ENCODE measurements around the gene WNT7B.
"Not testable (repeated sequence)": the region's sequence is repeated elsewhere in the genome, so short reads cannot be mapped to it uniquely, and the experiment has no call there.

WNT7B gene

DNA sequence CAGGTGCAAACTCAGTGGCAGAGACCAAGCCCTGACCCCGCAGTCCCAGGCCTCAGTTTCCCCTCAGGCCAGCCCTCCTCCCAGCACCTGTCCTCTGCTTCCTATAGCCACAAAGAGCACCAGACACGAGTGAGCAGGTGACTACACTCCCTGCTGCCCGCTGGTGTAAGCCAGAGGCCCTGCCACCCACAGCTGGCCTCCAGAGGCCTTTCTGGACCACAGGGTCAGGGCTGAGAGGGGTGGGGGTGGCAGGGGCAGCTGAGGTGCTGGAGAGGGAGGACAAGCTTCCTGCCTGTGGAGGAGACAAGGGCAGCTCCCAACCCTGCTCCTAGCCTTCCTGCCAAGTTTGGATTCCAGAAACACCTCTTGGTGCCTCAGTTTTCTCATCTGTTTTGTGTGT is 31.3 kb upstream of the WNT7B start:
- DNase-seq (ENCODE audit: low read depth in 2 of 2) = no peak

DNA sequence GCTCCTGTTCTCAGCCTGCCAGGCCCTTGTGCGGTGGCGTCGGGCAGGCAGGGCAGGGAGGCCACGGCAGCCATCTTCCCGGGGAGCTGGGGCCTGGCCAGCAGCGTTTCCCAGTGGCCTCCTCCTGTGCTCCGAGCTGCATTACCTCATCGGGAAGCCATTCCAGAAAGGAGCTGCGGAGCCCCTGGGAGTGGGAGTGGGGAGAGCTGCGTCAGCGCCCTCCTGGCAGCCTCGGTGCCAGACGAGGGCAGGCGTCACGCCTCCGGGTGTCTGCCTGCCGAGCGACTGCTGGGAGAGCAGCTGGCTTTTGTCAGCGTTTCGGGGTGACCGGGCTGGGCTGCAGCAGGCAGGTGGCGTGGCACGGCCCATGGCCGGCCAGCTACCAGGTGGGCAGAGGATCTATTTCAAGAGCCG is 30.9 kb upstream of the WNT7B start:
- DNase-seq (ENCODE audit: low read depth in 2 of 2) = no peak

DNA sequence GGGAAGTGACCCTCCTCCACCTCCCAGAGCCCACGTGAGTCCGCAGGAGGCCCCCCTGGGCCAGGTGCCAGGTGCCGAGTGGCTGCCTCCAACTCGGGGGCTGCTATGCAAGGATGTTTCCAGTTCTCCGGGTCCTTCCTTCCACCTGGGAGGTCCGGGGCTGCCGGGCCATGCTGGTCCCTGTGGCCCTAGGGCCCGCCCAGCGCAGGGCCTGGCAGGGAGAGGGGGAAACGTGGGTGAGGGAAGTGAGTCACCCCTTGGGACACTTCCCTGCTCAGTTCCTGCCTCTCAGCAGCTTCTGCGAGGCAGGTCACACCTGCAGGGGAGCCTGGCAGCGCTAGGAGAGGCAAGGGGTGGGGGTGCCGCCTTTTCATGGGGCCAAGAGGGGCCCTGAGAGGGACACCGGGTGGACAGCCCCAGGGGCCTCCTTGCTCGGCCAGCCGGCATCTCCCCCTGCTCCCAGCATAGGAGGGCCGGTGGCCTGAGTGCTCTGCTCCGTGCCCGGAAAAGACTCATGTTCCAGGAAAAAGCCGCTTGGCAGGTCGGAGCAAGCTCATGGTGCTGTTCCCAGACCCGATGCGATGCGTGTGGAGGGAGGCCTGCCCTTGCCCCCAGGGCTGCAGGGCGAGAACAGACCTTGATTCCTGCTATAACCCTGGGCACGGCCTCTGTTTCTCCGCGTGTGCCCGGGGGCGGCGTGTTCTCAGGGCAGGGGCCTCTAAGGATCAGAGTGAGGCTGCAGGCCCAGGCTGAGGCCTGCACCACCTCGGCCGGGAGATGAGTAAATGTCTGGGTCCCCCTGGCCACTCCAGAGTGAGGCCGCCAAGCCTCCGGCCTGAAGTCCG is 30.3 kb upstream of the WNT7B start:
- DNase-seq (ENCODE audit: low read depth in 2 of 2) = no peak

DNA sequence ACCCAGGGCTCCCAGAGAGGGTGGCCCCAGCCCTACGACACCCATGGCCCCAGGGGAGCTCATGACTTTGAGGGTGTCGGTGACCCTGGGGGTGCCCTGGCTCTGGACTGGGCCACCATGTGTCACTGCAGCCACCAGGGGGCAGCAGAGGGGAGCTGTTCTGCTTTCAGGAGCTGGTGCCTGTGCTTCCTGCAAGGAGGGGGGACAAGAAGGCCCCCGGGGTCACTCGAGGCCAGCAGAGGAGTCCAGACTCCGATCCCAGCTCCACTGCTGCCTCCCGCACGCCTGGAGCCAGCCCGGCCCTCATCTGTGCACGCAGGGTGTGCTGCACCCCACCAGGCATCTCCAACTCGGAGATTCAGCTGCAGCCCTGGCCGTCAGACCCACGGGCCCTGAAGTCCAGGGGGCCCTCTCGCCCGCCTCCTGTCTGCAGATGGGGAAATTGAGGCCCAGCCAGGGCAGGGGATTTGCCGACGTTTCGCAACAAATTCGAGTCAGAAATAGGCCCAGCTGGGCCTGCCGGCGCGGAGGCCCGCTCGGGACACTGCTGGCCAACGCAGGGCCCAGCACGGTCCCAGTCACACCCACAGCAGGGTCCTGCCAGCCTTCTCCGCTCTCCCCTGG is 29.5 kb upstream of the WNT7B start:
- DNase-seq (ENCODE audit: low read depth in 2 of 2) = peak; percentile 88 to 90

DNA sequence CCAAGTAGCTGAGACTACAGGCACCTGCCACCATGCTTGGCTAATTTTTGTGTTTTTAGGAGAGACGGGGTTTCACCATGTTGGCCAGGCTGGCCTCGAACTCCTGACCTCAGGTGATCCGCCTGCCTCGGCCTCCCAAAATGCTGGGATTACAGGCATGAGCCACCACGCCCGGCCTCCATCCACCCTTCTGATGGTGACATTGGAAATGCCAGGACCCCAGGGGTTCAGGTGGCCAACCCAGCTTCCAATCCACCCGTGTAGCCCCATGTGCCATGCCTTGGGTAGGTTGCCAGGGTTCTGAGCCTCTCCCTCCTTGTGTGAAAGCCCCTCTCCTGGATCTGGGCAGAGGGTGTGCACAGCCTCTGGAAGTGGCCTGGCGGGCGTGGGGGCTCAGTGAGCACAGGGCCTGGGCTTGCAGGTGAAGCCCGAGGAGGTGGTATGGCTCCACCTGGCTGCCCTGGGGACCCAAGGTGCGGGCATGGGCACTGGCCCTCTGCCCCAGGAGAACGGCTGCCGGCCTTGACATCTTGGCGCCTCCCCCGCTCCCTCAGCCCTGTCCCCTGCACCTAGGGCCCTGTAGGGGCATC is 28.2 kb upstream of the WNT7B start:
- not testable (repeated sequence) for DNase-seq (ENCODE audit: low read depth in 2 of 2)

DNA sequence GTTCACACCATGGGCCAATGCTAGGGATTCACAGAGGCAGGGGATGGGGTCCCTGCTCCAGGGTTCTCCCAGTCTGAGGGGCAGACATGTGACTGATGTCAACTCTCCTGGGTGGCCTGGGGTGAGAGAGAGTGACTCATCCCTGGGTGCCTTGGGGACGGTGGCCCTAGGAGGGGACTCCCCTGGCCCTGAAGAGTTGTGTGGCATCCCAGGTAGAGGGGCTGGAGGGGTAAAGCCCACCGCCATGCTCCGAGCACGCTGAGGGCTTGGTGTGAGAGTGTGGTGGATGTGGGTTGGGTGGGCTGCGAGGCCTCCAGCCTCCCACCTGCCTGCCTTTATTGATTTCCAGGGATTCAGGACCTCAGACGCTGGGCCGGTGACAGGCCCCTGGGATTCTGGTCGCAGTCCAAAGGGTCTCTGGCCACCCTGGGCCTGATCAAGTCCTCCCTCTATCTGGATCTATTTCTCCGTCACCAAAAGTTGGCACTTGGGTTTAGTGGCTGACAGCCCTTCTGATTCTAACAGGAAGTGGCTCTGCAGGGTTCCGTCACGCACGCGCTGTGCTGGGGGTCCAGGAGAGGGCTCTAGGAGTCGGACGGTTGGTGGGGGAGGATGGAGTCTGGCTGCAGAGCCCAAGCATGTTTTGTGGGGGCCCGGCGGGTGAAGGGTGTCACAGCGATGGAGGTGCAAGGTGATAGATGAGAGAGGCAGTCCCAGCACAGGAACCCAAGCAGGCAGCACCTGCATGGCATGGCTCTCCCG is 27.3 kb upstream of the WNT7B start:
- DNase-seq (ENCODE audit: low read depth in 2 of 2) = no peak

DNA sequence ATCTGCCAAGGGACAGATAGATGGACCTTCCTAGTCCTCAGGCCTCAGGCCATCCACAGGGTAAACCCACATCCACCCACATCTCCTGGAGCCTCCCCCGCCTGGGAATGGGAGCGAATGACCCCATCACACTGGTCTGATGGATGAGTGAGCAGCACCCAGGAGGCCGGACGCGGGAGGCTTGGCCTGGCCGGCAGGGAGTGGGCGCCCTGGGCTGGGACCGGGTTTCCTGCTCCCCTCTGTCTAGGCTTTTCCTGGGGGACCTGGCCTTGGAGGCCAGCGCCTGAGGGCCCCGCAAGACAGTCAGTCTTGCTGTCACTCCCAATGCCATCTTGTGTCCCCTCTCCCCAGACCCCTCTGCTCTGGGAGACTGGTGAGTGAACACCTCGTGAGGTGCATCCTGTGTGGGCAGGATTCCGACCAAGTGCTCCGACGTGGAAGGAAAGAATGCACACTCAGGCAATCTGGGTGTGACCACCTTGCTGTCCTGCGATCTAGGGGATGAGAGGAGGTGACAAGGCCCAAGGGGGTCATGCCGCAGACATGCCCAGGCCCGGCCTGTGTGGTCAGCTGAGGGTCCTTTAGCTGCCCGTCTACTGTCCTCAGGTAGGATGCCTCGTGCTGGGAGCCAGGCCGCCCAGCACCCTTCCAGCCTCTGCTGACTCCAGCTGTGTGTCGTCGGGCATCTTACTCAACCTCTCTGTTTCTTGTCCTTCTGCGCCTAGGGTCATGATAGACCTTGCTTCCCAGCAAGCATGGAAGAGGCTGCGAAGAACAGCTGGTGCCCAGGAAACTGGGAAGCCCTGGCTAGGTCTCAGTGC is 26.5 kb upstream of the WNT7B start:
- DNase-seq (ENCODE audit: low read depth in 2 of 2) = no peak

DNA sequence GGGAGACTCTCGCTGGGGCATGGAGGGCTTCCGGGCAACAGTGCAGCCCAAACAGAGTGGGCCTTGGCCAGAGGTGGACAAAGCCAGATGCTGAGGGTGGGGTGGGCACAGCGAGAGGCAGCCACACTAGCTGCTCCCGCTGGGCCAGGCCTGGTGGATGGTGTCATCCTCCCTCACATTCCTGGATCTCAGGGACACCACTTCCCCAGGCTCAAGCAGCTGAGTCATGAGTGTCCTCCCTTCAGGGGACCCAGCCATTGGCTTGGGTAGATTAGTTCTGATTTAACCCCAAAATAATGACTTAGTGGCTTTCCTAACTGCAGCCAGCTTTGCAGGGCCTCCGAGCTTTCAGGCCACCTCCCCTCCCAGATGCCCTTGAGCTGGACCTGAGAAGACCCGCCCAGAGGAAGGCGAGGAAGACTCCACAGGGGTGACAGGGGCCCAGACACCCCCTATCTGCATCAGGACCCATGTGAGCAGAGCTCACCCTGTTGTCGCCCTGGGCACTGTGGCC is 25.9 kb upstream of the WNT7B start:
- no peak for DNase-seq (ENCODE audit: low read depth in 2 of 2)

DNA sequence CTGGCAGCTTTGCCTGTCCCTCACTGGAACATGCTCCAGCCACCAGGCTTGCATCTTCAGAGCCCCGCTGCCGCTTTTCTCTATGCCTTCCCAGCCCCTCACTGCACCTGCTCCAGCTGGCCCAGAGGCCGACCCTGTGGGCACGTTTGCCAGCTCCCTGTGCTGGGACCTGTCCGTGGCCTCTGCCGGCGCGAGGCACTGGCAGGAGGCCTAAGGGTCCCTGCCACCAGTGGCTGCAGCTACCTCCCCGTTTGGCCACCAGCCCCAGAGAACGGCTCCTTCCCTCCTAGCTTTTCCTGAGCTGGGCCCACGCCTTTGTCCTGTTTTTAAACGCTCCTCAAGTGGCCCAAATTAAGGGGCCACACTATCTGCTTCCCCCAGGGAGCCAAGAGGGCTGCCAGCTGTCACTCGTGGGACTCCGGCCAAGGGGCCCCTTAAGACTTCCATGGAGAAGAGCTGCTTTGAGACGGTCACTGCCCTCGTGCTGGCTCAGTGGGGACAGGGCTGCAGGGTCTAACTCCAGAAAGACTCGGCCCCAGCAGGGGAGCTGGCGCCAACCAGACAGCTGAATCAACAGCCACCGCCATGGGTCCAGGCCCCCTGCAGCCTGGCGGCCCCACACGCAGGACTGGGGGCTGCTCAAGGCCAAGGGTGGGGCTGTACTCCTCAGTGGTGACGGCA is 24.6 kb upstream of the WNT7B start:
- DNase-seq (ENCODE audit: low read depth in 2 of 2) = no peak

DNA sequence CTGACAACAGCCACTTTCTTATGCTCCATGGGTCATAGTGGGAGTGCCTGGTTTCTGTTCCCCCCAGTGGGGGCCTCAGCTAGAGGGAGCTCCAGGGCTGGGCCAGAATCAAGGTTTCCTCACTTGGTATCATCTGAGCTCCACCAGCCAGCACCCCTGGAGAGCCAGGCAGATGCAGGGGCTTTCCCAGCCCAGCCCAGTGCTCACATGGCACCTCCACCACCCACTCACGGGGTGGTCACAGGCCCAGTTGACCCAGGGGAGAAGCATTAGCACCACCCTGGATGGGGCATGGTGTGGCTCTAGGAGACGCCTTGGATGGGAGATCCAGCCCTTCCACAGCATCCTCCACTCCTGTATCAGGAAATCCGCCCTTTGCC is 24.1 kb upstream of the WNT7B start:
- no peak for DNase-seq (ENCODE audit: low read depth in 2 of 2)

DNA sequence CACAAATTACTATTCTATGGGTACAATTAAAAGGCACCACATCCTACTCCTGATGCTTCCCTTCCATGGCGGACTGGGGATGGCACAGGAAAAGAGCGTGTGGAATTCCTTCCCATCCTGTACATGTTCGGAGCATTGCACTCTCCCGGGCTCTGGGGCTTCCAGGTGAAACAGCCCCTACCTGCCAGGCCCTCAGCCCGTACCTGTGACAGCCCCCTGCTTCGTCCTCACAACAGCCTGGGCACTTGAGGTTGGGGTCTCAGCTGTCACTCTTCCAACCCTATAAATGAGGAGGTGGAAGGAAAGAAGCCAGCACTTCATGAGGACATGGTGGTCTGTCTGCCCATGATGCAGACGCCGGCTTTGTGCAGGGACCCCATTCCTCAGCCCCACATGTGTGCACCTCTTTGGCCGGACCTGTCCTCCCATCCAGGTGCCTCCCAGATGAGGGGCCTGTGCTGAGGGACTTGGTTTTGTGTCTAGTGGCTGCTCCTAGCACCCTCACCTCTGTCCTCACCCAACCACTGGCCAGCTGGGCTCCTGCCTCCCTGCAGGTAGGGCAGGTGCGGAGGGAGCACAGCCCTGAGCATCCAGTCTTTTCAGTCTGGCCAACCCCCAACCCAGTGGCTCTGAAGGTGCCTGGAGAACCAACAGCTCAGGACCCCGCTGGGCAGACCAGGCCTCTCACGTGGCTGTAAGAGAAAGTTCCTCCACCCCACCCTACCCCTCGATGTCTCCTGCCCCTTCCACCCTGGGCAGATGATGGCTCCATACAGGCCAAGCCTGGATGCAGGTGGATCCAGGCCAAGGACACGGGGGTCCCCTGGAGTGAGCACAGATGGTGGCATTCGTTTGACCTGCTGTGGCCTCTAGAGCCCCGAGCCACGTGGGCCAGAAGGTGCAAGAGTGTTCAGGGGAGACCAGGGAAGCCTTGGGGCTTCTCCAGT is 23.4 kb upstream of the WNT7B start:
- DNase-seq (ENCODE audit: low read depth in 2 of 2) = no peak

DNA sequence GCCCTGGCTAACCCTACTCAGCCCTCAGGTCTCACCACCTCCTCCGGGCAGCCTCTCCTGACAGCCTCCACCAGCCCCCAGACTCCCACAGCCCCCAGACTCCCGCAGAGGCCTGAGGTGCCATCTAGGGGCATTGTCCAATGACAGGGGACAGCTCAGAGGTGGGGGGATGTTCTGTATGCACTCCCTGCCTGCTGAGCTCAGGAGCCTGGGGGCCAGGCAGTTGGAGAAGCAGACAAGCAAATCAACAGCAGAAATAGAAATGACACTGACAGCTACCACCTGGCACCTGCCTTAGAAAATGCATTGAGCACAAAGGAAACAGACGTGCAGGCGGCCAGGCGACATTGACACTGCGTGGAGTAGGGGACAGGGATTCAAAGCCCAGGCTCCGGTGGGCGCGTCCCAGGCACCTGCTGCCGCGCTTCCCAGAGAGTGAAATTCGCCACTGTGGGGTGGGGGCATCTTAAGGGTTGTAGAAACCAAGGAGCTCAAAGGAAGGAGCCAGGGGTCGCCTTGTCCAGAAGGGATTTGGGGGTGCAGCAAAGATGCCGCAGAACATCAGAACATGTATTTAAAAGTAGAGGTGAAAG is 22.5 kb upstream of the WNT7B start:
- no peak for DNase-seq (ENCODE audit: low read depth in 2 of 2)

DNA sequence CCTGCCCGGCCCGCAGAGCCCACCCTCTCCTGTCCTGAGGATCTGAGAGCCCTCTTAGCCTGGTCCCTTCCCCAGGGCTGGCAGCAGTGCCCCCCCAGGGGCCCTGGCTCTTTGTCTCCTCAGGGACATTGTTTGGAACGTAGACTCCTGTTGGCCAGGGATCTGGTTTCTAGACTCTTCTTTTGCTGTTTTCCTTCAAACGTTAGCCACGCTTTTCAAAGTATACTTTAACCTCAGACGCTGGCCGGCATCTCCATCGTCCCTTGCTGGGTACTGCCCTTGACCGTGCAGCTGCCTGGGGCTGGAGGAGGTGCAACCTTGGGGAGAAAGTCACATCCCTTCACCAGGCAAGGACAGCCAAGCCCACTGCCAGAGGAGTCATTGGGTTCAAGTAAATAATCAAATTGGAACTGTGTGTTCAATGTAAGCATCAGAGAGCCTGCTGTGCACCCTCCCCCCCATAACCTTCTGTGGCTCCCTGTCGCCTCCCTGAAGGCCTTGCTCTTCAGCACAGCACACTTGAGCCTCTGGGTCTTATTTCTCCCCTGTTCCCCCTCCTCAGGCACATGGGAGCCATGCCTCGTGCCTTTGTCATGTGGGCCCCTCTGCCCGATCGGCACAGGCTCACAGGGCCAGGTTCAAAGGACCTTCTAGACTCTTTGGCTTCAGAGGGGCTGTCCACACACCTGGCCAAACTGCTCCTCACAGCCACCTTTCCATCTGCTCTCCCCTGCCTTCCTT is 21.8 kb upstream of the WNT7B start:
- no peak for DNase-seq (ENCODE audit: low read depth in 2 of 2)

DNA sequence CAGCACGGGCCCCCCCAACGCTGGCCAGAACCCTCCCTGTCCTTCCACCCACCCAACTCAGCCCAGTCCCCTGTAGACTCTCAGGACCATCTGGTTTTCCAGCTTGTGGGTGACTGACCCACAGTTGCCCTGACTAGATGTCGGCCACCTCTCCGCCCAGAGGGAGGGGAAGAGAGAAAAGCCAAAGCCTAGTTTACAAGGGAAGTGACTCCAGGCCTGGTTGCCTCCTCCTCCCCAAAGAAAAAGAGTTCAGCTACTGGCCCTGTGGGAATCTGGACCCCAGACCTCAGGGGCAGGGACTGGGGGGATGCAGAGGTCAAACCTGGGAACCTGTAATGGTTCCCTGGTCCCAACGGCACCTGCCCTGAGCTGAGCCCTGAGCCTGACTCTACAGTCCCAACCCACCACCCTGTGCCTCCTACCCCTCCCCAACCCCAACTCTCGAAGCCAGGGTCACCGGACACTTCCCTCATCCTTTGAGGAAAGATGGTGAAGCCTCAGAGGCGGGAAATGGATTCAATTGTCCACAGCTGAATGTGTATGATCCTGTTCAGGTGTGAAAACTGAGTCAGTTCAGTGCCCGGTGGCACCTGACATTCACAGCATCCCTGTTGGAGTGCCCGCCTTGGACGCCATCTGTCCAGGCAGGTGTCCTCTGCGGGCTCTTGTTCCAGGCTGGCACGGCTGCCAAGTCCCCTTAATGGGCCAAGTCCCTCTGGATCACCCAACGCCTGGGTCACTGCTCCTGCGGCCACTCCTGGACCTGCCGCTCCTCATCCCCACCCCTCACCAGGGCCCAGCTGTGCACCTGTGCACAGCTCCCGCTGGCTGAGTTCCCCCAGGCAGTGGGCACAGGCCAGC is 21.0 kb upstream of the WNT7B start:
- no peak for DNase-seq (ENCODE audit: low read depth in 2 of 2)

DNA sequence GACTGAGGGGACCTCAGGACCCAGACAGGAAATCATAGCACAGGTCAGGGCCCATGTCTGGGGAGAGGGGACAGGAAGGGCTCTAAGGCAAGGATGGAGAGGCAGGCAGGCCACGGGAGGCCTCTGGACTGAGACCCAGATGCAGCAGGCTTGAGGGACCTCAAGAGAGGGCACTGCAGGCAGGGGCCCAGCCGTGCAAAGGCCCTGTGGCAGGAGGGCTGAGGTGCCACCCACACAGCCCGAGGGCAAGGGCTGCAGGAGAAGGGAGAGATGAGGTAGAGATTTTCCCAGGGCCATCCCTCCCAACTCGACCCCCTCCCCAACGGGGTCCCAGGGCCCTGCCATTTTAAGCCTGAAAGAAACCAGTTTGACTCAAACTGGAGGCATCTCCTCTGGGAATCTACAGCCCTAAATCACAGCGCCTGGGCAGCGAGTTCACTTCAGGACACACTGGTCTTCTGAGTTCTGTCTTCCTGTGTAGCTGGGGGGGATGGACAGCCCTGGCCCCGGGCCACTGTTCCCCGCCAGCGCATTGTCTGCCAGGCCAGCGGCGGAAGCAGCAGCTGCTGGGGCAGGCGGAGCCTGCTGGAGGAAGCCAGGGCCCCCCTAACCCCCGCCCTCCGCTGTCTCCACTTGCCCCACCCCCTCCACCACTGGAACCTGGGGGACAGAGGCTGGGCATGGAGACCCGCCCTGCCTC is 20.3 kb upstream of the WNT7B start:
- no peak for DNase-seq (ENCODE audit: low read depth in 2 of 2)

DNA sequence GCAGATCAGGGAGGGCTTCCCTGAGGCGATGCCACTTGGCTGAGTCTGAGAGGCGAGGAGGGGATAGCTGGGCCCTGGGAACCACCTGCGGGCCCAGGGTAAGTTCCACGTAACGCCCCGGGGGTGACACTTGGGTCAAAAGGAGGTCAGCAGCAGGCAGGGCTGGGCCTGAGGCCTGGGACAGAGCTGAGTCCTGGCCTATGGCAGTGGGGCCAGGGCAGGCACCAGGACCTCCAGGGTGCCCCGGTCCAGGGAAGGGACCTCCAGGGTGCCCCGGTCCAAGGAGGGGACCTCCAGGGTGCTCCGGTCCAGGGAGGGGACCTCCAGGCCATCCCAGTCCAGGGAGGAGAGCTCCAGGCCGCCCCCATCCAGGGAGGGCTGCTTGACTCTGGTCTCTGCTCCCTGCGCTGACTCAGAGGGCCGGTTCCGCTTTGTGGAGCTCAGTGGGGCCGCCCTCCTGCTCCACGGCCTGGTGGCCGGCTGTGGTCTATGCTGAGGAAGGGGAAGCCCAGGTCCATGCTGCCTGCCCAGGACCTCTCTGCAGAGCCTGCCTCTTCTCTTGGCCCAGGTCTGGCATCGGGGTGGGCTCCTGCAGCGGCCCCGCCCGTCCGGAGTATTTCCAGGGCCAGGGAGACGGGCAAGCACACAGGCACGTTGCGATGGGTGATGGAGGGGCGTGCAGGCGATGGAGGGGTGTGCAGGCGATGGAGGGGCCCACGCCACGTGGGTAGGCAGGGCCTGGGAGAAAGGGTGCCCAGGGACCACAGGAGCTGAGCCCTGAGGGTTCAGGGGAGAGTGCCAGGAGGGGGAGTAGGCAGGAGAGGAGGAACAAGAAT is 19.5 kb upstream of the WNT7B start:
- DNase-seq (ENCODE audit: low read depth in 2 of 2) = no peak

Data from stimulated activated CD4-positive, alpha-beta T cell treated with anti-CD3 and anti-CD28 coated beads, Interleukin-1b, Interleukin-23, amount 100 ng/mL, for 4 hours (primary cell).